Caco-2 (cell line): ENCODE results near the gene SETD5. TPM values are rescaled to one million over a fixed set of nuclear protein-coding genes. Genes with fewer than 3 reads are reported as not detected.
A peak's percentile ranks its signal among the peaks of the same experiment; 100 is the strongest.

ENCODE experiments used
- BruUV-seq: library from RNA; stranded (reverse); fragments of 400-500 nt; replicated peaks from 2 replicates; lab custom pipeline; 2021; lab: Mats Ljungman, UMichigan
- CTCF ChIA-PET: fragments of 300-600 bp; sonication (Branson Sonifier 250); formaldehyde crosslinking; loops from one replicate; lab custom pipeline; 2022; ENCODE audit warnings: antibody characterized with exemption; lab: Charles Lee
- POLR2A ChIA-PET: fragments of 300-600 bp; sonication (Branson Sonifier 250); formaldehyde crosslinking; loops from one replicate; lab custom pipeline; 2022; ENCODE audit warnings: antibody characterized with exemption; lab: Charles Lee
- DNase-seq, 2 experiments: peaks; one replicate each; pipeline versions ENCODE4 v3.0.0 to v3.0.0-alpha.2; 2020 to 2022
- H3K27me3 ChIP-seq: replicated peaks from 2 replicates; pipeline ENCODE4 v1.6.0; 2011; ENCODE audit warnings: low read length; ENCODE audit not compliant: control insufficient read depth, insufficient read depth
- H3K36me3 ChIP-seq: 2 replicates; pipeline ENCODE4 v1.5.1; 2011; ENCODE audit warnings: low read length; ENCODE audit not compliant: control insufficient read depth, insufficient read depth
- H3K4me1 ChIP-seq: fragments of 250-450 bp; sonication (Bioruptor Pico); 2 replicates; pipeline ENCODE4 v1.5.1; 2020; ENCODE audit warnings: mild to moderate bottlenecking
- H3K4me3 ChIP-seq: 2 replicates; pipeline ENCODE4 v1.5.1; 2011; ENCODE audit warnings: low read depth, mild to moderate bottlenecking, control low read depth, low read length
- H3K9me3 ChIP-seq: fragments of 250-450 bp; sonication (Bioruptor Pico); 2 replicates; pipeline ENCODE4 v1.5.1; 2020; ENCODE audit warnings: mild to moderate bottlenecking, moderate library complexity
- H3K27ac Mint-ChIP-seq: one replicate; pipeline ENCODE4 v1.8.0; 2022; ENCODE audit warnings: mixed read lengths; ENCODE audit not compliant: unreplicated experiment
- H3K27me3 Mint-ChIP-seq: one replicate; pipeline ENCODE4 v1.8.0; 2022; ENCODE audit warnings: mixed read lengths; ENCODE audit not compliant: insufficient read depth, unreplicated experiment
- H3K36me3 Mint-ChIP-seq: one replicate; pipeline ENCODE4 v1.8.0; 2022; ENCODE audit warnings: mild to moderate bottlenecking, mixed read lengths; ENCODE audit not compliant: insufficient read depth, unreplicated experiment
- H3K4me1 Mint-ChIP-seq: one replicate; pipeline ENCODE4 v1.8.0; 2022; ENCODE audit warnings: low read depth, mixed read lengths; ENCODE audit not compliant: unreplicated experiment
- H3K4me3 Mint-ChIP-seq: one replicate; pipeline ENCODE4 v1.8.0; 2022; ENCODE audit warnings: mild to moderate bottlenecking, moderate library complexity, mixed read lengths; ENCODE audit not compliant: unreplicated experiment
- H3K9me3 Mint-ChIP-seq: one replicate; pipeline ENCODE4 v1.8.0; 2022; ENCODE audit warnings: mixed read lengths; ENCODE audit not compliant: unreplicated experiment
- intact Hi-C: fragments of 100-400 bp; cut with micrococcal nuclease; formaldehyde crosslinking; loops from one replicate; pipeline ENCODE4 v1.10.0; 2022; ENCODE audit not compliant: unreplicated experiment
- total RNA-seq: library from RNA; stranded (reverse); gene quantifications from 2 replicates; pipeline ENCODE4 v1.2.3, GENCODE V29; 2022
- TF ChIP-seq, protein P1 (sequence below), 2 experiments: fragments of 200-600 bp in 1 of 2; IDR thresholded peaks; 1 replicate in 1 of 2; 2 replicates in 1 of 2; pipeline versions ENCODE4 v1.5.1 to v1.8.0; 2011 to 2022; ENCODE audit warnings: antibody characterized with exemption in 1 of 2, control low read depth in 1 of 2, inconsistent platforms in 1 of 2, low read depth in 1 of 2, low read length in 1 of 2, mild to moderate bottlenecking in 1 of 2, moderate library complexity in 1 of 2; ENCODE audit not compliant: insufficient read depth in 1 of 2, severe bottlenecking in 1 of 2, unreplicated experiment in 1 of 2

SETD5 gene
- total RNA-seq, 1 experiment from 2014 or later, result 140 TPM

DNA sequence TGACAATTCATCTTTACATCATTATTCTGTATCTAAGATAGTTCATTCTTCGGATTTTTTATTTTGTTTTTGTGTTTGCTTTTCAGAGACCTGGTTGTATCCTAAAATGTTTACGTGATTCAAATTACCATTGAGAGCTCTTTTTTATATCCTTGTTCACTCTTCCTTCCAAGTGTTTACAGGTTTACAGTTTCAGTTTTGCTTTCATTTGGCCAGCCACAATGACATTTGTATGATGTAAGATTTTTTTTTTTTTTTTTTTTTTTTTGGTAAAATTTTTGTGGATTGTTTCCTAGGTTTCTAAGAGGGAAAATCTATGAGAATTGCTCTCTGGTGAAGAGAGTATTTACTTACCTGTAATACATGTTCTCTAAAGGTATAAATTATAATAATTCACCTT lies 55.0 kb downstream of the SETD5 start:
- H3K27me3 ChIP-seq, result no peaks in the 10 kb centered on the region
- Mint-ChIP-seq H3K27me3 (no peaks in the 10 kb centered on the region), H3K27ac (no peak overlapping the region), H3K9me3 (no peaks in the 10 kb centered on the region), H3K4me3 (no peak overlapping the region), H3K36me3 (peaks cover 81% of the 10 kb centered on the region), H3K4me1 (no peaks in the 10 kb centered on the region)
- CTCF ChIA-PET, result interaction anchor here (0.7 kb wide), 1 partner anchor 262 kb away, joined by 3 read pairs; no protein-coding TSS in a partner anchor
- H3K36me3 ChIP-seq, result peaks cover 1% of the 10 kb centered on the region; the same call in 1 of the 2 replicates
- BruUV-seq, result no TSS peak
- no peaks in the 10 kb centered on the region for H3K9me3 ChIP-seq
- intact Hi-C loops, result no loop called here
- POLR2A ChIA-PET, result no interaction called here
- H3K4me1 ChIP-seq, result no peaks in the 10 kb centered on the region
- DNase-seq, result no peak
- TF ChIP-seq, protein P1, sequence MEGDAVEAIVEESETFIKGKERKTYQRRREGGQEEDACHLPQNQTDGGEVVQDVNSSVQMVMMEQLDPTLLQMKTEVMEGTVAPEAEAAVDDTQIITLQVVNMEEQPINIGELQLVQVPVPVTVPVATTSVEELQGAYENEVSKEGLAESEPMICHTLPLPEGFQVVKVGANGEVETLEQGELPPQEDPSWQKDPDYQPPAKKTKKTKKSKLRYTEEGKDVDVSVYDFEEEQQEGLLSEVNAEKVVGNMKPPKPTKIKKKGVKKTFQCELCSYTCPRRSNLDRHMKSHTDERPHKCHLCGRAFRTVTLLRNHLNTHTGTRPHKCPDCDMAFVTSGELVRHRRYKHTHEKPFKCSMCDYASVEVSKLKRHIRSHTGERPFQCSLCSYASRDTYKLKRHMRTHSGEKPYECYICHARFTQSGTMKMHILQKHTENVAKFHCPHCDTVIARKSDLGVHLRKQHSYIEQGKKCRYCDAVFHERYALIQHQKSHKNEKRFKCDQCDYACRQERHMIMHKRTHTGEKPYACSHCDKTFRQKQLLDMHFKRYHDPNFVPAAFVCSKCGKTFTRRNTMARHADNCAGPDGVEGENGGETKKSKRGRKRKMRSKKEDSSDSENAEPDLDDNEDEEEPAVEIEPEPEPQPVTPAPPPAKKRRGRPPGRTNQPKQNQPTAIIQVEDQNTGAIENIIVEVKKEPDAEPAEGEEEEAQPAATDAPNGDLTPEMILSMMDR (IDR thresholded peaks at IDR 0.05; ENCODE audit: insufficient read depth in 1 of 2, low read depth in 1 of 2, low read length in 1 of 2, severe bottlenecking in 1 of 2, unreplicated experiment in 1 of 2), result no peak
- H3K4me3 ChIP-seq, result no peak overlapping the region

DNA sequence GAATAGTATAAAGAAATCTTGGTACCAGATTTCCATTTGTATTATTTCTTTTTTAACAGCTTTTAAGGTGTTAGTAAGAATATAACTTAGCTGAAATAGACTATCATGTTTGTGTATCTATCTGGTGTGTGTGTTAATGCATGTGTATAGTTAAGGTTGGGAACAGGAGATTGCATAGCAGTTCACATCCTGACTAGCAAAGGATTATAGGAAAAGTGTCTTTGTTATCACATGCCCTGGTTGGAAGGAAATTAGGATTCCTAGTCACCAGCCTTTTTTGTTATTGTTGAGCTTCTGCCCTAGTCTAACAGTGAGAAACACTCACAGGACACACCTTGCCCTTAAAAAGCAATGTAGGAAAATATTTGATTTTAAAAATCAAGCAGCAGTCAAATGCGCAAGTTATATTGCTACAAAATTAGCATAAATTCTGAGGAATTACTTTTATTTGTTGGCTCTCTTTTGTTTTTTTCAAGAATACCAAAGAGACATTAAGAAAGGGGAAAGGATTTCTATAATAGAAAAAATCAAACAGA lies 58.2 kb downstream of the SETD5 start:
- Mint-ChIP-seq H3K36me3 (peaks cover 68% of the 10 kb centered on the region), H3K27me3 (no peaks in the 10 kb centered on the region), H3K4me1 (no peaks in the 10 kb centered on the region), H3K27ac (no peak overlapping the region), H3K9me3 (no peaks in the 10 kb centered on the region), H3K4me3 (no peak overlapping the region)
- DNase-seq, result no peak
- no peaks in the 10 kb centered on the region for H3K4me1 ChIP-seq
- CTCF ChIA-PET, result no interaction called here
- no peaks in the 10 kb centered on the region; the same call in 1 of the 2 replicates for H3K36me3 ChIP-seq
- TF ChIP-seq, protein P1 (IDR thresholded peaks at IDR 0.05; ENCODE audit: insufficient read depth in 1 of 2, low read depth in 1 of 2, low read length in 1 of 2, severe bottlenecking in 1 of 2, unreplicated experiment in 1 of 2), result no peak
- intact Hi-C loops, result no loop called here
- H3K9me3 ChIP-seq, result no peaks in the 10 kb centered on the region
- no peaks in the 10 kb centered on the region for H3K27me3 ChIP-seq
- no TSS peak for BruUV-seq
- no peak overlapping the region for H3K4me3 ChIP-seq
- POLR2A ChIA-PET, result no interaction called here

DNA sequence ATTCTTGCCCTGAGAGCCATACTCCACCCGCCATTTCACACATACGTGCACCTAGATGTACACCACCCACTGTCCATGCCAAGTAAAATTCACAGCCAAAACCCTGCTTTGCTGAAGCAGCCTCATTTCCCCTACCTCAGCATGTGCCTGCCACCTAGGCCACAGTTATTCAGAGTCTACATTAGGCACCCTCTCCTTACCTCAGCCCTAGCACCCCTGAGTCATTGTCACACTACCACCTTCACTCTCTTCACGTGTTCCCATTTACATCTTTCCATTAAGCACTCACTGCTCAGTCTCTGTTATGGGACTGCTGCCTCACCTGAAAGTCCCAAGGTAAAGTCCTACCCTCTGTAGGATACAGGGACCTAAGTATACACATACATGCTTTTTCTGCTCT lies 70.0 kb downstream of the SETD5 start:
- Histone ChIP-seq H3K4me1 (no peaks in the 10 kb centered on the region), H3K9me3 (no peaks in the 10 kb centered on the region), H3K27me3 (no peaks in the 10 kb centered on the region), H3K4me3 (no peak overlapping the region), H3K36me3 (peaks cover 11% of the 10 kb centered on the region)
- Mint-ChIP-seq H3K36me3 (peaks cover 92% of the 10 kb centered on the region), H3K4me1 (no peaks in the 10 kb centered on the region), H3K9me3 (no peaks in the 10 kb centered on the region), H3K4me3 (no peak overlapping the region), H3K27ac (peak overlapping the region; percentile 19), H3K27me3 (no peaks in the 10 kb centered on the region)
- ChIA-PET CTCF (no interaction called here), POLR2A (no interaction called here)
- BruUV-seq, result no TSS peak
- TF ChIP-seq, protein P1 (IDR thresholded peaks at IDR 0.05; ENCODE audit: insufficient read depth in 1 of 2, low read depth in 1 of 2, low read length in 1 of 2, severe bottlenecking in 1 of 2, unreplicated experiment in 1 of 2), result no peak
- intact Hi-C loops, result no loop called here
- no peak for DNase-seq
